ENCODE measurements around the gene EHMT1.

DNA sequence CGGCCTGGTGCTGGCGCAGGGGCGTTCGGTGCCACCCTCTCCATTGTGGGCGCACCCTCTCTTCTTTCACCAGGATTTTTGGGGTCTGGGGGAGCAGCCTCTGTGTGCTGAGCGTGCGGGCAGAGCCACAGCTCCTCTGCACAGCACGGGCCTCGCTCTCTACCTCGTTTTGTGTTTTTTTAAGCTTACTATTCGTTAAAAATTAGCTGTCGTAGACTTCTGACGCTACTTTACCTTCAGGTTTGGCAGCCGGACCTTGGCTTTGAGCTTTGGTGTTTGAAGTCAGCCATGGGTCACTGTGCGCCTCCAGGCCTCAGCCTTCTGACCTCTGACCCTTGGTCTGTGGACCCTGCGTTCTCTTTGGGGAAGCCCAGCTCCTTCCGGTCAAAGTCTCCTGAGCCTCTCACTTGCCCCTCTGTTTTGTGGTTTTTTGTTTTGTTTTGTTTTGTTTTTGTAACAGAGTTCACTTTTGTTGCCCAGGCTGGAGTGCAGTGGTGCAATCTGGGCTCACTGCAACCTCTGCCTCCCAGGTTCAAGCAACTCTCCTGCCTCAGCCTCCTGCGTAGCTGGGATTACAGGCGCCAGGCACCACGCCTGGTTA, 170.6 kb downstream of the EHMT1 start:
- no peak for TF ChIP-seq POLR2AphosphoS5 (IDR thresholded peaks at IDR 0.05; ENCODE audit: borderline replicate concordance, low read depth, low read length)
- TF ChIP-seq EZH2 (IDR thresholded peaks at IDR 0.05): no peak
